Measurements from ENCODE around the gene FGF8. TPM values are rescaled to one million over a fixed set of nuclear protein-coding genes. Genes with fewer than 3 reads are reported as not detected.

The FGF8 gene
- total and polyA plus RNA-seq, 9 of the 15 experiments (the other 6 are each of a cell fraction or from before 2014, with no cell fraction given): 0.13 to 0.82 (median 0.37) TPM; not detected in 5

DNA sequence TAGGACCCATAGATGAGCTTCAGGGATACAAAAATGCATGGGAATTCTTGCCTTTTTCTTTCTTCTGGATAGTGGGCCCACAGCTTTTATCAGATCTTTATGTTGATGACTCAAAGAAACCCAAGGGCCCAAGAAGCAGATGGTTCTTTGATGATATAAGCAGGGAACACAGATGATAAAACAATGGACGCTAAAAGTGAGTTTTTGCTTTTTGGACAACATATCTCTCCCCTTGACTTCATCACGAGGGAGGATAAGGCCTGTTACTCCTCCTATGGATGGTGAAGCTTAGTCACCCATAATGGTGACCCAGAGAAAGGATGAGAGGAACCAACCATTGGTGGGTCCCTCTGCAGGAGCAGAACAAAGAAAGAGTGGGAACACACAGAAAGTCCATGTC is 48.8 kb upstream of the FGF8 start (continued):
- TF ChIP-seq, protein P1, sequence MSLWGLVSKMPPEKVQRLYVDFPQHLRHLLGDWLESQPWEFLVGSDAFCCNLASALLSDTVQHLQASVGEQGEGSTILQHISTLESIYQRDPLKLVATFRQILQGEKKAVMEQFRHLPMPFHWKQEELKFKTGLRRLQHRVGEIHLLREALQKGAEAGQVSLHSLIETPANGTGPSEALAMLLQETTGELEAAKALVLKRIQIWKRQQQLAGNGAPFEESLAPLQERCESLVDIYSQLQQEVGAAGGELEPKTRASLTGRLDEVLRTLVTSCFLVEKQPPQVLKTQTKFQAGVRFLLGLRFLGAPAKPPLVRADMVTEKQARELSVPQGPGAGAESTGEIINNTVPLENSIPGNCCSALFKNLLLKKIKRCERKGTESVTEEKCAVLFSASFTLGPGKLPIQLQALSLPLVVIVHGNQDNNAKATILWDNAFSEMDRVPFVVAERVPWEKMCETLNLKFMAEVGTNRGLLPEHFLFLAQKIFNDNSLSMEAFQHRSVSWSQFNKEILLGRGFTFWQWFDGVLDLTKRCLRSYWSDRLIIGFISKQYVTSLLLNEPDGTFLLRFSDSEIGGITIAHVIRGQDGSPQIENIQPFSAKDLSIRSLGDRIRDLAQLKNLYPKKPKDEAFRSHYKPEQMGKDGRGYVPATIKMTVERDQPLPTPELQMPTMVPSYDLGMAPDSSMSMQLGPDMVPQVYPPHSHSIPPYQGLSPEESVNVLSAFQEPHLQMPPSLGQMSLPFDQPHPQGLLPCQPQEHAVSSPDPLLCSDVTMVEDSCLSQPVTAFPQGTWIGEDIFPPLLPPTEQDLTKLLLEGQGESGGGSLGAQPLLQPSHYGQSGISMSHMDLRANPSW (CRISPR knock-in tag; IDR thresholded peaks at IDR 0.05): no peak
- TF ChIP-seq, protein P2, sequence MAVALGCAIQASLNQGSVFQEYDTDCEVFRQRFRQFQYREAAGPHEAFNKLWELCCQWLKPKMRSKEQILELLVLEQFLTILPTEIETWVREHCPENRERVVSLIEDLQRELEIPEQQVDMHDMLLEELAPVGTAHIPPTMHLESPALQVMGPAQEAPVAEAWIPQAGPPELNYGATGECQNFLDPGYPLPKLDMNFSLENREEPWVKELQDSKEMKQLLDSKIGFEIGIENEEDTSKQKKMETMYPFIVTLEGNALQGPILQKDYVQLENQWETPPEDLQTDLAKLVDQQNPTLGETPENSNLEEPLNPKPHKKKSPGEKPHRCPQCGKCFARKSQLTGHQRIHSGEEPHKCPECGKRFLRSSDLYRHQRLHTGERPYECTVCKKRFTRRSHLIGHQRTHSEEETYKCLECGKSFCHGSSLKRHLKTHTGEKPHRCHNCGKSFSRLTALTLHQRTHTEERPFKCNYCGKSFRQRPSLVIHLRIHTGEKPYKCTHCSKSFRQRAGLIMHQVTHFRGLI (CRISPR knock-in tag; IDR thresholded peaks at IDR 0.05): no peak
- TF ChIP-seq ELF4 (CRISPR knock-in tag; IDR thresholded peaks at IDR 0.05): no peak
- TF ChIP-seq, protein P3, sequence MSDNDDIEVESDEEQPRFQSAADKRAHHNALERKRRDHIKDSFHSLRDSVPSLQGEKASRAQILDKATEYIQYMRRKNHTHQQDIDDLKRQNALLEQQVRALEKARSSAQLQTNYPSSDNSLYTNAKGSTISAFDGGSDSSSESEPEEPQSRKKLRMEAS (CRISPR knock-in tag; IDR thresholded peaks at IDR 0.05): no peak; the same call in 1 of the 2 replicates
- TF ChIP-seq MEF2A (IDR thresholded peaks at IDR 0.05; ENCODE audit: control insufficient read depth, low read depth, low read length): no peak
- TF ChIP-seq RBM39 (optimal IDR thresholded peaks at IDR 0.05; ENCODE audit: low read depth, low read length): no peak
- no peak for TF ChIP-seq HOXB6 (CRISPR knock-in tag; IDR thresholded peaks at IDR 0.05; ENCODE audit: borderline replicate concordance)
- TF ChIP-seq FOXJ2 (tag; IDR thresholded peaks at IDR 0.05): no peak
- TF ChIP-seq, protein P4, sequence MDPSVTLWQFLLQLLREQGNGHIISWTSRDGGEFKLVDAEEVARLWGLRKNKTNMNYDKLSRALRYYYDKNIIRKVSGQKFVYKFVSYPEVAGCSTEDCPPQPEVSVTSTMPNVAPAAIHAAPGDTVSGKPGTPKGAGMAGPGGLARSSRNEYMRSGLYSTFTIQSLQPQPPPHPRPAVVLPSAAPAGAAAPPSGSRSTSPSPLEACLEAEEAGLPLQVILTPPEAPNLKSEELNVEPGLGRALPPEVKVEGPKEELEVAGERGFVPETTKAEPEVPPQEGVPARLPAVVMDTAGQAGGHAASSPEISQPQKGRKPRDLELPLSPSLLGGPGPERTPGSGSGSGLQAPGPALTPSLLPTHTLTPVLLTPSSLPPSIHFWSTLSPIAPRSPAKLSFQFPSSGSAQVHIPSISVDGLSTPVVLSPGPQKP (CRISPR knock-in tag; IDR thresholded peaks at IDR 0.05): no peak
- no peak for TF ChIP-seq ZNF444 (CRISPR knock-in tag; IDR thresholded peaks at IDR 0.05)
- TF ChIP-seq SAFB2 (IDR thresholded peaks at IDR 0.05; ENCODE audit: borderline replicate concordance, low read depth, low read length, severe bottlenecking): no peak
- TF ChIP-seq PML (IDR thresholded peaks at IDR 0.05; ENCODE audit: low read length): peak; percentile 75
- TF ChIP-seq, protein P5, sequence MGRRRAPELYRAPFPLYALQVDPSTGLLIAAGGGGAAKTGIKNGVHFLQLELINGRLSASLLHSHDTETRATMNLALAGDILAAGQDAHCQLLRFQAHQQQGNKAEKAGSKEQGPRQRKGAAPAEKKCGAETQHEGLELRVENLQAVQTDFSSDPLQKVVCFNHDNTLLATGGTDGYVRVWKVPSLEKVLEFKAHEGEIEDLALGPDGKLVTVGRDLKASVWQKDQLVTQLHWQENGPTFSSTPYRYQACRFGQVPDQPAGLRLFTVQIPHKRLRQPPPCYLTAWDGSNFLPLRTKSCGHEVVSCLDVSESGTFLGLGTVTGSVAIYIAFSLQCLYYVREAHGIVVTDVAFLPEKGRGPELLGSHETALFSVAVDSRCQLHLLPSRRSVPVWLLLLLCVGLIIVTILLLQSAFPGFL (CRISPR knock-in tag; IDR thresholded peaks at IDR 0.05): no peak
- TF ChIP-seq, protein P6, sequence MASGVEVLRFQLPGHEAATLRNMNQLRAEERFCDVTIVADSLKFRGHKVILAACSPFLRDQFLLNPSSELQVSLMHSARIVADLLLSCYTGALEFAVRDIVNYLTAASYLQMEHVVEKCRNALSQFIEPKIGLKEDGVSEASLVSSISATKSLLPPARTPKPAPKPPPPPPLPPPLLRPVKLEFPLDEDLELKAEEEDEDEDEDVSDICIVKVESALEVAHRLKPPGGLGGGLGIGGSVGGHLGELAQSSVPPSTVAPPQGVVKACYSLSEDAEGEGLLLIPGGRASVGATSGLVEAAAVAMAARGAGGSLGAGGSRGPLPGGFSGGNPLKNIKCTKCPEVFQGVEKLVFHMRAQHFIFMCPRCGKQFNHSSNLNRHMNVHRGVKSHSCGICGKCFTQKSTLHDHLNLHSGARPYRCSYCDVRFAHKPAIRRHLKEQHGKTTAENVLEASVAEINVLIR (CRISPR knock-in tag; IDR thresholded peaks at IDR 0.05): no peak
- TF ChIP-seq TEAD4 (IDR thresholded peaks at IDR 0.05; ENCODE audit: low read length): peak; percentile 86
- no peak for TF ChIP-seq TEAD4 (CRISPR knock-in tag; IDR thresholded peaks at IDR 0.05; ENCODE audit: borderline replicate concordance)
- TF ChIP-seq ZNF75A (CRISPR knock-in tag; IDR thresholded peaks at IDR 0.05): no peak
- TF ChIP-seq IFI16 (CRISPR knock-in tag; IDR thresholded peaks at IDR 0.05): no peak
- TF ChIP-seq MEIS2 (IDR thresholded peaks at IDR 0.05; ENCODE audit: partially characterized antibody): peak; percentile 6
- TF ChIP-seq MEF2D (tag; conservative IDR thresholded peaks at IDR 0.05; ENCODE audit: low read depth): no peak

Data from K562 (cell line).